AG10803 (cell line): ENCODE data around the gene RRAD.
"Not testable (repeated sequence)": the region's sequence is repeated elsewhere in the genome, so short reads cannot be mapped to it uniquely, and the experiment has no call there.

Experiments used
- DNase-seq: peaks from one replicate; pipeline ENCODE4 v3.0.0; 2010; ENCODE audit warnings: low read depth
- H3K4me3 ChIP-seq: 2 replicates; pipeline ENCODE4 v1.5.1; 2011; ENCODE audit warnings: mild to moderate bottlenecking, low read length, control low read depth
- CTCF ChIP-seq: conservative IDR thresholded peaks from 2 replicates; pipeline ENCODE4 v1.5.1; 2011; ENCODE audit warnings: mild to moderate bottlenecking, low read length, control low read depth, inconsistent platforms

The RRAD gene

GRCh38 chr16:66925322-66925840 is at the start of gene RRAD:
Gene RRAD (minus strand): TSS chr16:66925535. CDS start chr16:66925179, 356 bp downstream.
- peak within 1 kb of the TSS; percentile 50 for H3K4me3 ChIP-seq
- no peak for TF ChIP-seq CTCF
- DNase-seq: peak; percentile 44

- H3K4me3 ChIP-seq, DNase-seq: not testable (repeated sequence)
Observed at GRCh38 chr16:66974932-66975246, 49.6 kb upstream of the RRAD start.

- not testable (repeated sequence) for DNase-seq, H3K4me3 ChIP-seq
Observed at GRCh38 chr16:66974156-66974931, 49.0 kb upstream of the RRAD start.

- no peak overlapping the region for H3K4me3 ChIP-seq
- TF ChIP-seq CTCF: no peak
- no peak for DNase-seq
Observed at GRCh38 chr16:66973716-66974115, 48.4 kb upstream of the RRAD start.

- TF ChIP-seq CTCF: no peak
- DNase-seq: no peak
- no peak overlapping the region for H3K4me3 ChIP-seq
Observed at GRCh38 chr16:66972983-66973382, 47.6 kb upstream of the RRAD start.

- no peak for DNase-seq
- no peak overlapping the region for H3K4me3 ChIP-seq
- TF ChIP-seq CTCF: no peak
Observed at GRCh38 chr16:66970775-66971720, 45.7 kb upstream of the RRAD start.

GRCh38 chr16:66968847-66969246 is 43.5 kb upstream of the RRAD start:
- no peak for DNase-seq
- no peak overlapping the region for H3K4me3 ChIP-seq
- no peak for TF ChIP-seq CTCF

GRCh38 chr16:66964049-66964448 is 38.7 kb upstream of the RRAD start:
- no peak for DNase-seq
- no peak for TF ChIP-seq CTCF
- no peak overlapping the region for H3K4me3 ChIP-seq
